Activated gamma-delta T cell treated with anti-CD3 and anti-CD28 coated beads, Interleukin-2, amount 50 U/mL, for 16 hours (primary cell): ENCODE measurements around the gene PCMT1.
A peak's percentile ranks its signal among the peaks of the same experiment; 100 is the strongest.
"Not testable (repeated sequence)": the region's sequence is repeated elsewhere in the genome, so short reads cannot be mapped to it uniquely, and the experiment has no call there.

Experiments
- DNase-seq: peaks from one replicate; pipeline ENCODE4 v3.0.0-alpha.2; 2020; ENCODE audit warnings: low read depth

The PCMT1 gene

GRCh38 chr6:149749594-149750135 is at the start of gene PCMT1:
Gene PCMT1, plus strand, starts transcription at chr6:149749741. Its CDS starts 161 bp downstream, at chr6:149749902.
- DNase-seq, result peak; percentile 85

GRCh38 chr6:149701714-149702113 is 47.8 kb upstream of the PCMT1 start:
- no peak for DNase-seq

GRCh38 chr6:149711711-149712110 is 37.8 kb upstream of the PCMT1 start:
- DNase-seq, result no peak

- no peak for DNase-seq
Measured at GRCh38 chr6:149714442-149714841, 35.1 kb upstream of the PCMT1 start.

- DNase-seq, result no peak
Measured at GRCh38 chr6:149716181-149716963, 33.2 kb upstream of the PCMT1 start.

- no peak for DNase-seq
Measured at GRCh38 chr6:149717255-149717587, 32.3 kb upstream of the PCMT1 start.

GRCh38 chr6:149717588-149718458 is 31.7 kb upstream of the PCMT1 start, which contains the start of gene LATS1:
Gene LATS1, minus strand, starts transcription at chr6:149718101. Its CDS starts 15,975 bp downstream, at chr6:149702126.
- DNase-seq, result peak; percentile 90

- no peak for DNase-seq
Measured at GRCh38 chr6:149719531-149719930, 30.0 kb upstream of the PCMT1 start.

GRCh38 chr6:149723262-149723661 is 26.3 kb upstream of the PCMT1 start:
- DNase-seq, result no peak

- DNase-seq, result peak; percentile 14
Measured at GRCh38 chr6:149723771-149724417, 25.6 kb upstream of the PCMT1 start.

- no peak for DNase-seq
Measured at GRCh38 chr6:149725785-149726184, 23.8 kb upstream of the PCMT1 start.

- DNase-seq, result no peak
Measured at GRCh38 chr6:149727793-149728498, 21.6 kb upstream of the PCMT1 start.

GRCh38 chr6:149728499-149729234 is 20.9 kb upstream of the PCMT1 start:
- no peak for DNase-seq

- DNase-seq, result no peak
Measured at GRCh38 chr6:149729824-149730223, 19.7 kb upstream of the PCMT1 start.

- DNase-seq, result no peak
Measured at GRCh38 chr6:149733089-149733720, 16.3 kb upstream of the PCMT1 start.

- no peak for DNase-seq
Measured at GRCh38 chr6:149734915-149735314, 14.6 kb upstream of the PCMT1 start.

GRCh38 chr6:149745252-149745651 is 4.3 kb upstream of the PCMT1 start:
- not testable (repeated sequence) for DNase-seq

- DNase-seq, result peak; percentile 92
Measured at GRCh38 chr6:149746147-149746946, 3.2 kb upstream of the PCMT1 start, which contains the start of gene NUP43. Gene NUP43, minus strand, starts transcription at chr6:149746529. Its CDS starts 34 bp downstream, at chr6:149746495.

GRCh38 chr6:149749082-149749593 is 403 bp upstream of the PCMT1 start:
- DNase-seq, result not testable (repeated sequence)
